Stimulated activated CD8-positive, alpha-beta memory T cell treated with anti-CD3 and anti-CD28 coated beads, Interleukin-12 subunit alpha, Interleukin-12 subunit beta, amount 100 ng/mL, for 24 hours (primary cell): ENCODE measurements around the gene GABBR2.

Experiments used
- DNase-seq: peaks from one replicate; pipeline ENCODE4 v3.0.0-alpha.2; 2020; ENCODE audit errors: extremely low read depth

GABBR2 gene

DNA sequence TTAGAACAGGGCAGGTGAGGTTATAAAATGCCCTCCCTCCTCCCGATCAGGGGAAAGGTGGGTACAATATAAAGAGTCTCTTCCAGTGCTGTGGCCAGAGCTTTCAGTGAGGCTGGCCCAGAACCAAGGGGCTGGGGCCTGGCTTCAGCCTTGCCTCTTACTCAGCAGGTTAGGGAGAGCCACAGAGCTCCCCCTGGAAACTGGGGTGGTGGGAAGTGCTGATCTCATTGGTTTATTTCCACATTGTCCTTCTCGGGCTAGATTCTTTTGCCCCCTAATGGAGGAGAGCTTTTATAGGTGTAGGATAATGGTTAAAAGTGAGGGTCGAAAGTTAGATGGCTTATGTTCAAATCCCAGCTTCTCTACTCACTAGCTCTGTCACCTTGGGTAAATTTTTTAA lies 266.6 kb downstream of the GABBR2 start:
- no peak for DNase-seq

- no peak for DNase-seq
Measured at GRCh38 chr9:98438666-98439065, 270.1 kb downstream of the GABBR2 start.

- no peak for DNase-seq
Measured at GRCh38 chr9:98437458-98438034, 271.2 kb downstream of the GABBR2 start.

DNA sequence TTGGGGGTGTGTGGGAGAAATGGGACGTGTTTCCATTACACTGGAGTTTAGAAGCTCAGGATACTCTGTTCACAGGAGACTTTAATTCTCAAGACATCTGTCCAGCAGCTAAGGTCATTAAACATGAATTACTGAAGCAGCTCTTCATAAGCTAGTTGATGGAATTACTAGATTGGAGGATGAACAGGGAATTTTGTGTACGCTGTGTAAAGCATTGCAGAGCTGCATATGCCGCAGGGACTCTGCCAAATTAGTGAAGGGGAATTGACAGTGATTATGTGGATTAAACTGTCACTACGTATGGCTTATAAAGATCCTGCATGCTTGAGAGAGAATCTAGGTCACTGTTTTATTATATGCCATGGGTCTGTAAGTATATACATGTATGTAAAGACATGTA lies 275.8 kb downstream of the GABBR2 start:
- DNase-seq, result no peak

GRCh38 chr9:98432134-98432533 lies 276.6 kb downstream of the GABBR2 start:
- no peak for DNase-seq

- DNase-seq, result no peak
Measured at GRCh38 chr9:98430535-98431292, 278.0 kb downstream of the GABBR2 start.

GRCh38 chr9:98429613-98430012 lies 279.1 kb downstream of the GABBR2 start:
- no peak for DNase-seq

DNA sequence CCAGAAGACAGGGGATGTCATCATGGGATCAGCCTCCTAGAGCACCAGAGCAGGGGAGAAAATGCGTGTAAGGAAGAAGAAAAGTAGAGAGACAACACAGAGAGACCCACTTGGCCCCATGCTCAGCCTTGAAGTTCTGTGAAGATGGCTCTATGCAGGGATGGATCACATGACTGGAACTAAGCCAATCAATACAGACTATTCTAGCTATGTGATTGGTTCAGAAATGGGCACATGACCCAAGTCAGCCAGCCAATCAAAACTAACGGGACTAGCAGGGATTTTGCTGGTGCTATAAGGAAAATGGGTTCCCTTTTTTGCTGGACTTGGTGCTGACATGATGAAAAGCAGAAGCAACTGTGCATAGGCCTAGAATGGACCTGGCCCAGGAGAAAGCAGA lies 280.3 kb downstream of the GABBR2 start:
- no peak for DNase-seq

DNA sequence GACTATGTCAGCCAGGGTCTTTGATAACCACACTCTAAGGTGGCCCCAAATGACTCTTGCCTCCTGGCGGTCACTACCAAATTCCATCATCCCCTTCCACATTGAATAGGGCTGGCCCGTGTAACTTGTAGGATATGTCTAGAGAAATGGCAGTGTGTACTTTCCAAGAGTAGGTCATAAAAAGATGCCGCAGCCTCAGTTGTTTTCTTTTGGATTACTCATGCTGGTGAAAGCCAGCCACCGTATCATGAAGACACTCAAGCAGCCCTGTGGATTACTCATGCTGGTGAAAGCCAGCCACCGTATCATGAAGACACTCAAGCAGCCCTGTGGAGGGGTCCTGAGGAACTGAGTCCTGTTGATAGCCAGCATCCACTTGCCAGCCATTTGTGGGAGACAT lies 281.2 kb downstream of the GABBR2 start:
- DNase-seq, result no peak

- no peak for DNase-seq
Measured at GRCh38 chr9:98425079-98425478, 283.7 kb downstream of the GABBR2 start.

GRCh38 chr9:98419260-98419603 lies 289.5 kb downstream of the GABBR2 start:
- DNase-seq, result no peak

DNA sequence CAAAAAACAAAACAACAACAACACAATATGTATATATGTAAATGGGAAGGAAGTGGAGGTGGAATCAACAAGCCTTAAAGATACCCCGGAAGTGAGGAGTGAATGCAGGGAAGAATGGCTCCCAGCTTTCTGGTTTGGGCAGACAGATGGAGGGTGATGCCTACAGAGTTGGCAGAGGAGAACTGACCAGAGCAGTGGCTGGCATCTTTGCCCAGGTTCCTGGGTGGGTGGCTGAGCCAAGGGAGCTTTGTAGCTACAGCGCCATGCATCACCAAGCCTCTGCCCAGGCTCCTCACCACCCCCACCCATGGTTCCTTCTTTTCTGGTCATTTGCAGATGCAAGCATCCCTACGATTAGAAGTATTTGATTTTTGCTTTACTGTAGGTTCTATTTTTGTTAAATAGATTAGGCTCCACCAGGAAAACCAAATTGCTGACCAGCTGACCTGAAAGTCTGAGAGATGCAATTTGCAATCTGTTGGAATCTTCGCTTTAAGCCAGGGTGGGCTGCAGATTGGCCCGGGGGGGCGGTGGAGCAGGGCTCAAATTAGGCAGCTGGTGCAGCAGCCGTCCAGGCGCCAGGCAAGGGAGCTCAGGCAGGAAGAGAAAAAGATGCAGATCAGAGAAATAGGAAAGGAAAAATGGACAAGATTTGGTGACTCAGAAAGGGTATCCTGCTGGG lies 290.0 kb downstream of the GABBR2 start:
- no peak for DNase-seq

GRCh38 chr9:98416294-98417248 lies 292.2 kb downstream of the GABBR2 start:
- DNase-seq, result no peak

- no peak for DNase-seq
Measured at GRCh38 chr9:98415782-98416181, 293.0 kb downstream of the GABBR2 start.

GRCh38 chr9:98413084-98413483 lies 295.7 kb downstream of the GABBR2 start:
- DNase-seq, result no peak

DNA sequence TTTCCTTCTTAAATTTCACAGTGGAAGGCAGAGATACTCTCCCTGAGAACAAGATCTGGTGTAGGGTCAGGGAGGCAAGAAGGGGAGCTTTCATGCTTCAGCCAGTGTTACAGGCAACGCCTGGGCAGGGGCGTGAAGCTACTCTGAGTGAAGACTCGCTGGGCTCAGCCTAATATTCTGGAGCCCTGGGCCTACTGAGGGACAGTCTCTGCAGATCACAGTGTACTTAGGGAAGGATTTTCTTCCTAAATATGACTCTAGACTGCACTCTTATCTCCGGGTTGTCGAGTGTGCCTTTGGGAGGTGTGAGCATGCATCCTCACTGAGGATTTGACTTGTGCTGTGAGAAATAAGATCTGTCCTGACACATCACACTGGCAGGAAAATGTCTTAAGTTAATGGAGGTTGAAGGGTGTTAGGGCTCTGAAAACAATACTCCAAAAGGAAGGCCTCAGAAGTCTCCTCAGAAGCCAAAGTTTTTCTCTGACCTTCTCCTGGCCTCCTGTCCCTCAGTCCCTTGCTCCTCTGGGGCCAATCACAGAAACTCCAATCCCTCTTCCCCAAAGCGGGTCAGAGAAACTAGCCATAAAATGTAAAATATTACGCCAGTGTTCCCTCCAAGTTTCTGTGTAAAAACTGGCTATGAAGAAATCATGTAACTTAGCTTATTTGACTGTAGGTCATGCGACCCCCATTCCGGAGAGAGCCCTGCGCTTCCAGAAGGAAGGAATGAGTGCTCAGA lies 296.5 kb downstream of the GABBR2 start:
- no peak for DNase-seq

DNA sequence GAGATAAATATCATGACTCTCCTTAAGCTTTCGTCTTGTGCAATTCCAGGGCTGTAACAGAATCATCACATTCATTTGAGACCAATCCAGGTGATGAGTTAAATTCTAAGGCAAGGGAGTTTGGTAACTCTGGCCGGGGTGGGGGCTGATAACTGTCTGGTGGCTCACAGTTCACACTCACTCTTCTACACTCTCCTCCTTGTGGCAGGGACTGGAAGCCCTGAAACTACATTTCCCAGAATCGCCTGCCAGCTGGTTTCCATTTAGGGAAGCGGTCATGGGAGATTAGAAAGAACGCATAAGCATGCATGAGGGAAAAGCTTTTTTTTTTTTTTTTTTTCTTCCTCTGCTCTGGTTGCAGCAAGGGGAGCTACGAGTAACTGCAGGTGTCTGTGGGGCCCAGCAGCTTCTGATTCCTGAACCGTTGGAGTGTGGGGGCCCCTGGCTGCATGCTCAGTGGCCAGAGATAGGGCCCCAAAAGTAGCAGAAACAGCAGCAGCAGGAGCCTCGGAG lies 298.5 kb downstream of the GABBR2 start:
- no peak for DNase-seq

DNA sequence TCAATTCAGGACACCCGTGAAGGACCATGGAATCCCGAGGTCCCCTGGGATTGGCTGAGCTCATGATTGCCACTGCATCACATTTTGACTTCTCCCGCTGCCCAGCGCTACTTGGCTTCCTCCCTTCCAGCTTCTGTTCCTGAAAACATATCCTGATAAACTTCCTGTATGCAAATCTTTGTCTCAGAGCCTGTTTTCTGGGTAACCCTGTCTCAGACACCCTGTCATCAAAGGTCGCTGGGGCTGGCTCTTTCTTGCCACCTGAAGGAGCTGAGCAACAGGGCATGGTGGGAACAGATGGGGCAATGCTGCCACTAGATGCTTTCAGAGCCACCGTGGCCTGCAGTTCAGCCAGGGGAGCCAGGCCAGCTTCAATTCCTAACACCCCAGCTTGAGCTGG lies 299.0 kb downstream of the GABBR2 start:
- no peak for DNase-seq

- no peak for DNase-seq
Measured at GRCh38 chr9:98406469-98406868, 302.3 kb downstream of the GABBR2 start.

- no peak for DNase-seq
Measured at GRCh38 chr9:98404237-98404636, 304.5 kb downstream of the GABBR2 start.

DNA sequence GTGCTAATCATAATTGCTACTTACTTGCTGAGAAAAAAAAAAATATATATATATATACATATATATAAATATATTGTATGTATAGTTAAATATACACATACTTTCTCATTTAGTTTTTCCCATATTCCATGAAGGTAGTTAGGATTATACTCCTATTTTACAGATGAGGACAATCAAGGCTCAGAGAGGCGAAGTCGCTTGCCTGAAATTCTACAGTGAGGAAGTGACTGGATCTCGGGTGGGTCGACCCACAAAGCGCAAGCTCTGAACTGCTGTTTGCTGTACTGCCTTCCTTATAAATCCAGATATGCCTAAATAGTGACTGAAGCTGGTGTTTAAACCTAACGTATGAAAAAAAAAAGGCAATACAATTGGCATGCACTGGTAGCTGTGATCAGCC lies 305.0 kb downstream of the GABBR2 start:
- DNase-seq, result no peak
